PC-3 (cell line): ENCODE measurements around the gene MBLAC1. TPM values are rescaled to one million over a fixed set of nuclear protein-coding genes. Genes with fewer than 3 reads are reported as not detected.

Experiments used
- ATAC-seq: fragments of 200-7000 bp; cut with Tn5 transposase; 2 replicates; pipeline ENCODE4 v1.9.1; 2020; ENCODE audit warnings: mild to moderate bottlenecking, moderate library complexity
- BruUV-seq: library from RNA; stranded (reverse); fragments of 400-500 nt; replicated peaks from 2 replicates; lab custom pipeline; 2021; lab: Mats Ljungman, UMichigan
- CTCF ChIA-PET: fragments of 300-600 bp; sonication (Branson Sonifier 250); formaldehyde crosslinking; loops from one replicate; lab custom pipeline; 2022; ENCODE audit warnings: antibody characterized with exemption; lab: Charles Lee
- POLR2A ChIA-PET: fragments of 300-600 bp; sonication (Branson Sonifier 250); formaldehyde crosslinking; loops from one replicate; lab custom pipeline; 2022; ENCODE audit warnings: antibody characterized with exemption; ENCODE audit not compliant: unreplicated experiment; lab: Charles Lee
- DNase-seq: peaks from one replicate; pipeline ENCODE4 v3.0.0-alpha.2; 2015
- H2AFZ ChIP-seq: fragments of 300-600 bp; sonication (generic); 2 replicates; pipeline ENCODE4 v1.6.0; 2016; ENCODE audit warnings: antibody characterized with exemption, low read length
- H3F3A ChIP-seq: fragments of 300-600 bp; sonication (generic); one replicate; pipeline ENCODE4 v1.6.0; 2017; ENCODE audit warnings: antibody characterized with exemption, low read length, control low read depth, mild to moderate bottlenecking; ENCODE audit not compliant: unreplicated experiment
- H3K27ac ChIP-seq: fragments of 300-600 bp; sonication (generic); 2 replicates; pipeline ENCODE4 v1.5.1; 2016; ENCODE audit warnings: mild to moderate bottlenecking, low read length
- H3K27me3 ChIP-seq: fragments of 300-600 bp; sonication (generic); 2 replicates; pipeline ENCODE4 v1.6.1; 2016; ENCODE audit warnings: low read length, mixed read lengths
- H3K36me3 ChIP-seq: fragments of 300-600 bp; sonication (generic); 2 replicates; pipeline ENCODE4 v1.6.1; 2016; ENCODE audit warnings: low read depth, mixed run types, low read length, mixed read lengths
- H3K4me1 ChIP-seq: fragments of 300-600 bp; sonication (generic); 2 replicates; pipeline ENCODE4 v1.5.1; 2016; ENCODE audit warnings: low read length; ENCODE audit not compliant: insufficient read depth
- H3K4me2 ChIP-seq: fragments of 300-600 bp; sonication (generic); 2 replicates; pipeline ENCODE4 v1.6.0; 2016; ENCODE audit warnings: low read length
- H3K4me3 ChIP-seq: fragments of 300-600 bp; sonication (generic); 2 replicates; pipeline ENCODE4 v1.5.1; 2016; ENCODE audit warnings: mild to moderate bottlenecking, low read length, mixed read lengths
- H3K79me2 ChIP-seq: fragments of 300-600 bp; sonication (generic); 2 replicates; pipeline ENCODE4 v1.6.1; 2017; ENCODE audit warnings: low read length, mixed read lengths
- H3K9ac ChIP-seq: fragments of 300-600 bp; sonication (generic); 2 replicates; pipeline ENCODE4 v1.6.0; 2016; ENCODE audit warnings: mild to moderate bottlenecking, low read length
- H3K9me2 ChIP-seq: fragments of 300-600 bp; sonication (generic); replicated peaks from 2 replicates; pipeline ENCODE4 v1.6.1; 2016; ENCODE audit warnings: mixed run types, low read length, mixed read lengths
- H3K9me3 ChIP-seq: fragments of 300-600 bp; sonication (generic); 2 replicates; pipeline ENCODE4 v1.6.1; 2016; ENCODE audit warnings: low read length, mixed read lengths
- H4K20me1 ChIP-seq: fragments of 300-600 bp; sonication (generic); 2 replicates; pipeline ENCODE4 v1.6.1; 2016; ENCODE audit warnings: low read length, mixed read lengths
- CTCF ChIP-seq: fragments of 300-600 bp; sonication (generic); conservative IDR thresholded peaks from 2 replicates; pipeline ENCODE4 v1.5.1; 2017; ENCODE audit warnings: antibody characterized with exemption, low read depth, mild to moderate bottlenecking, low read length
- EZH2 ChIP-seq: fragments of 300-600 bp; sonication (generic); IDR thresholded peaks from one replicate; pipeline ENCODE4 v1.6.1; 2017; ENCODE audit warnings: antibody characterized with exemption, mild to moderate bottlenecking, low read length; ENCODE audit not compliant: unreplicated experiment
- EZH2phosphoT487 ChIP-seq: fragments of 300-600 bp; sonication (generic); IDR thresholded peaks from 2 replicates; pipeline ENCODE4 v1.6.1; 2018; ENCODE audit warnings: mild to moderate bottlenecking, antibody characterized with exemption, low read length, borderline replicate concordance
- intact Hi-C: fragments of 100-400 bp; cut with micrococcal nuclease; formaldehyde crosslinking; loops from 2 replicates; pipeline ENCODE4 v1.9.0; 2023
- total RNA-seq: library from RNA; depleted of rRNA; stranded (reverse); fragments of >200 nt; gene quantifications from 2 replicates; pipeline ENCODE4 v1.2.3, GENCODE V29; 2014

MBLAC1 gene
- total RNA-seq, 1 experiment from 2014 or later = 2.7 TPM

GRCh38 chr7:100152404-100152803 lies 25.6 kb downstream of the MBLAC1 start:
- BruUV-seq = no TSS peak
- Histone ChIP-seq H2AFZ (no peak overlapping the region), H3K27me3 (no peaks in the 10 kb centered on the region), H3K4me1 (peaks cover 21% of the 10 kb centered on the region), H3K36me3 (peaks cover 10% of the 10 kb centered on the region; the same call in 1 of the 2 replicates), H3K79me2 (peaks cover 35% of the 10 kb centered on the region), H3F3A (no peaks in the 10 kb centered on the region), H3K4me3 (no peak overlapping the region), H3K9me3 (no peaks in the 10 kb centered on the region), H4K20me1 (peaks cover 3% of the 10 kb centered on the region; the same call in 1 of the 2 replicates), H3K9me2 (no peaks in the 10 kb centered on the region), H3K4me2 (no peak overlapping the region), H3K27ac (no peak overlapping the region), H3K9ac (no peak overlapping the region)
- ATAC-seq (no peak), DNase-seq (no peak)
- no peak for TF ChIP-seq EZH2
- no peak for TF ChIP-seq EZH2phosphoT487
- intact Hi-C loops = no loop called here
- ChIA-PET CTCF (no interaction called here), POLR2A (no interaction called here)

DNA sequence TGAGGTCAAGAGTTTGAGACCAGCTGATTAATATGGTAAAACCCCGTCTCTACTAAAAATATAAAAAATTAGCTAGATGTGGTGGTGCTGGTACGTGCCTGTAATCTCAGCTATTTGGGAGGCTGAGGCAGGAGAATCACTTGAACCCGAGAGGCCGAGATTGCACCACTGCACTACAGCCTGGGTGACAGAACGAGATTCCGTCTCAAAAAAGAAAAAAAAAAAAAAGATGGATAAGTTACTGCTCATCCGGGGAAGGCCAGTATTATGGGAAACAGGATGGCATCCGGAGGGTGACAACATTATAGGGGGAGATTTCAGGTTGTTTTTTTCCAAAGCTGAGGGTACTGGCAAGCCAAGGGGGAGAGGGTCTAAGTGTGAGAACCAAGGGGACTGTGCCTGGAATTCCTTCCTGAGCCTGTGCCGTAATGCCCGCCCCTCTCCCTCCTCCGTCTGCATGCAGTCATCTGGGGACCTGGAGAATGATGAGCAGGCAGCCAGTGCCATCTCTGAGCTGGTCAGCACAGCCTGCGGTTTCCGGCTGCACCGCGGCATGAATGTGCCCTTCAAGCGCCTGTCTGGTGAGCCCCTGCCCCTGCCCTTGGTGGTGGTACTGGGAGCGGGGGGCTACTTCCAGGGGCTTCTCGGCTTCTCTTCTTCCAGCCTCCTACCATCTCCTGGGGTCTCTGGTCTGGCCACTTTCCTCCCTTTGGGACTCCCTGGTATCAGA lies 26.3 kb downstream of the MBLAC1 start:
- Histone ChIP-seq H3K9ac (no peak overlapping the region), H2AFZ (no peak overlapping the region), H3K36me3 (peaks cover 10% of the 10 kb centered on the region; the same call in 1 of the 2 replicates), H3F3A (no peaks in the 10 kb centered on the region), H3K4me3 (no peak overlapping the region), H3K27ac (no peak overlapping the region), H3K79me2 (peaks cover 42% of the 10 kb centered on the region), H3K9me3 (no peaks in the 10 kb centered on the region), H4K20me1 (peaks cover 6% of the 10 kb centered on the region; the same call in 1 of the 2 replicates), H3K27me3 (no peaks in the 10 kb centered on the region), H3K4me2 (no peak overlapping the region), H3K4me1 (peaks cover 23% of the 10 kb centered on the region), H3K9me2 (no peaks in the 10 kb centered on the region)
- ChIA-PET CTCF (no interaction called here), POLR2A (no interaction called here)
- intact Hi-C loops = no loop called here
- ATAC-seq (no peak), DNase-seq (no peak)
- TF ChIP-seq EZH2phosphoT487 = no peak
- no peak for TF ChIP-seq CTCF
- TF ChIP-seq EZH2 = no peak
- no TSS peak for BruUV-seq

GRCh38 chr7:100153708-100154535 lies 27.2 kb downstream of the MBLAC1 start:
- Histone ChIP-seq H3K27me3 (no peaks in the 10 kb centered on the region), H3F3A (no peaks in the 10 kb centered on the region), H3K9me2 (no peaks in the 10 kb centered on the region), H3K4me3 (no peak overlapping the region), H3K36me3 (peaks cover 10% of the 10 kb centered on the region; the same call in 1 of the 2 replicates), H3K4me2 (no peak overlapping the region), H3K4me1 (peaks cover 21% of the 10 kb centered on the region), H3K9ac (no peak overlapping the region), H3K27ac (no peak overlapping the region), H3K79me2 (peaks cover 49% of the 10 kb centered on the region), H2AFZ (no peak overlapping the region), H3K9me3 (no peaks in the 10 kb centered on the region), H4K20me1 (peaks cover 6% of the 10 kb centered on the region; the same call in 1 of the 2 replicates)
- no peak for ATAC-seq
- no TSS peak for BruUV-seq
- intact Hi-C loops = no loop called here
- no peak for TF ChIP-seq EZH2phosphoT487
- no peak for TF ChIP-seq EZH2
- no peak for TF ChIP-seq CTCF
- POLR2A ChIA-PET = no interaction called here
- no peak for DNase-seq
- CTCF ChIA-PET = no interaction called here
